KOPT-K1 (cell line): Measurements from ENCODE around the gene TMEM175.

ENCODE experiments used
- H3K27ac ChIP-seq: fragments of 200-600 bp; sonication (generic); 2 replicates; pipeline ENCODE4 v1.5.1; 2016; ENCODE audit warnings: antibody characterized with exemption, mild to moderate bottlenecking, low read depth, low read length; ENCODE audit not compliant: poor library complexity, severe bottlenecking
- H3K36me3 ChIP-seq: fragments of 200-600 bp; sonication (generic); 2 replicates; pipeline ENCODE4 v1.5.1; 2017; ENCODE audit warnings: antibody characterized with exemption, mild to moderate bottlenecking, low read length, moderate library complexity; ENCODE audit not compliant: insufficient read depth
- H3K9me3 ChIP-seq: fragments of 200-600 bp; sonication (generic); 2 replicates; pipeline ENCODE4 v1.5.1; 2017; ENCODE audit warnings: antibody characterized with exemption, low read length, mild to moderate bottlenecking; ENCODE audit not compliant: insufficient read depth, poor library complexity, severe bottlenecking

TMEM175 gene

GRCh38 chr4:945274-946102, 13.2 kb downstream of the TMEM175 start:
- no peak overlapping the region for H3K27ac ChIP-seq
- no peaks in the 10 kb centered on the region for H3K36me3 ChIP-seq
- no peaks in the 10 kb centered on the region for H3K9me3 ChIP-seq

- H3K9me3 ChIP-seq = no peaks in the 10 kb centered on the region
- no peak overlapping the region for H3K27ac ChIP-seq
- no peaks in the 10 kb centered on the region for H3K36me3 ChIP-seq
Observed at GRCh38 chr4:946103-946450, 13.8 kb downstream of the TMEM175 start.

- Histone ChIP-seq H3K36me3 (no peaks in the 10 kb centered on the region), H3K27ac (no peak overlapping the region), H3K9me3 (no peaks in the 10 kb centered on the region)
Observed at GRCh38 chr4:946517-947471, 14.5 kb downstream of the TMEM175 start.

- Histone ChIP-seq H3K9me3 (no peaks in the 10 kb centered on the region), H3K27ac (no peak overlapping the region), H3K36me3 (no peaks in the 10 kb centered on the region)
Observed at GRCh38 chr4:947491-947971, 15.3 kb downstream of the TMEM175 start.

- no peak overlapping the region for H3K27ac ChIP-seq
- no peaks in the 10 kb centered on the region for H3K9me3 ChIP-seq
- no peaks in the 10 kb centered on the region for H3K36me3 ChIP-seq
Observed at GRCh38 chr4:948101-948935, 16.1 kb downstream of the TMEM175 start.

- no peaks in the 10 kb centered on the region for H3K9me3 ChIP-seq
- H3K27ac ChIP-seq = no peak overlapping the region
Observed at GRCh38 chr4:948936-949300, 16.7 kb downstream of the TMEM175 start.

GRCh38 chr4:949656-950055, 17.4 kb downstream of the TMEM175 start:
- H3K36me3 ChIP-seq = no peaks in the 10 kb centered on the region; the same call in 1 of the 2 replicates
- no peak overlapping the region for H3K27ac ChIP-seq
- H3K9me3 ChIP-seq = no peaks in the 10 kb centered on the region

More at GRCh38 chr4:948936-949300, 16.7 kb downstream of the TMEM175 start:
- no peaks in the 10 kb centered on the region for H3K36me3 ChIP-seq

GRCh38 chr4:950136-951020, 18.1 kb downstream of the TMEM175 start:
- Histone ChIP-seq H3K9me3 (no peaks in the 10 kb centered on the region), H3K27ac (no peak overlapping the region), H3K36me3 (no peaks in the 10 kb centered on the region; the same call in 1 of the 2 replicates)

GRCh38 chr4:951186-951585, 18.9 kb downstream of the TMEM175 start:
- no peak overlapping the region for H3K27ac ChIP-seq
- H3K36me3 ChIP-seq = no peaks in the 10 kb centered on the region; the same call in 1 of the 2 replicates

GRCh38 chr4:951594-952468, 19.6 kb downstream of the TMEM175 start:
- H3K36me3 ChIP-seq = no peaks in the 10 kb centered on the region; the same call in 1 of the 2 replicates
- H3K9me3 ChIP-seq = no peaks in the 10 kb centered on the region
- no peak overlapping the region for H3K27ac ChIP-seq

More at GRCh38 chr4:951186-951585, 18.9 kb downstream of the TMEM175 start:
- H3K9me3 ChIP-seq = no peaks in the 10 kb centered on the region

- H3K27ac ChIP-seq = no peak overlapping the region
- no peaks in the 10 kb centered on the region for H3K9me3 ChIP-seq
- H3K36me3 ChIP-seq = peaks cover 8% of the 10 kb centered on the region; the same call in 1 of the 2 replicates
Observed at GRCh38 chr4:952881-953573, 20.8 kb downstream of the TMEM175 start.

GRCh38 chr4:953574-953915, 21.3 kb downstream of the TMEM175 start:
- no peaks in the 10 kb centered on the region for H3K9me3 ChIP-seq
- no peak overlapping the region for H3K27ac ChIP-seq
- H3K36me3 ChIP-seq = peaks cover 13% of the 10 kb centered on the region; the same call in 1 of the 2 replicates
